Nephron progenitor cell (in vitro differentiated cells): ENCODE measurements around the gene ENPP5.
"Not testable (repeated sequence)": the region's sequence is repeated elsewhere in the genome, so short reads cannot be mapped to it uniquely, and the experiment has no call there.

Experiments
- DNase-seq: peaks from one replicate; pipeline ENCODE4 v3.0.0; 2021
- H3K27ac Mint-ChIP-seq: 2 replicates; pipeline ENCODE4 v1.8.0; 2021; ENCODE audit warnings: mild to moderate bottlenecking, moderate library complexity, mixed read lengths
- H3K27me3 Mint-ChIP-seq: 2 replicates; pipeline ENCODE4 v1.8.0; 2021; ENCODE audit warnings: mild to moderate bottlenecking, low read depth, mixed read lengths; ENCODE audit not compliant: poor library complexity
- H3K36me3 Mint-ChIP-seq: 2 replicates; pipeline ENCODE4 v1.8.0; 2021; ENCODE audit warnings: low read depth, mixed read lengths
- H3K4me1 Mint-ChIP-seq: 2 replicates; pipeline ENCODE4 v1.8.0; 2021; ENCODE audit warnings: mixed read lengths
- H3K4me3 Mint-ChIP-seq: 2 replicates; pipeline ENCODE4 v1.8.0; 2021; ENCODE audit warnings: mild to moderate bottlenecking, moderate library complexity, mixed read lengths
- H3K9me3 Mint-ChIP-seq: 2 replicates; pipeline ENCODE4 v1.8.0; 2021; ENCODE audit warnings: mild to moderate bottlenecking, moderate library complexity, mixed read lengths
- TF ChIP-seq, protein P1 (sequence below): fragments of 200-600 bp; sonication (generic); IDR thresholded peaks from 2 replicates; pipeline ENCODE4 v1.5.0; 2021; ENCODE audit warnings: antibody characterized with exemption

The ENPP5 gene

DNA sequence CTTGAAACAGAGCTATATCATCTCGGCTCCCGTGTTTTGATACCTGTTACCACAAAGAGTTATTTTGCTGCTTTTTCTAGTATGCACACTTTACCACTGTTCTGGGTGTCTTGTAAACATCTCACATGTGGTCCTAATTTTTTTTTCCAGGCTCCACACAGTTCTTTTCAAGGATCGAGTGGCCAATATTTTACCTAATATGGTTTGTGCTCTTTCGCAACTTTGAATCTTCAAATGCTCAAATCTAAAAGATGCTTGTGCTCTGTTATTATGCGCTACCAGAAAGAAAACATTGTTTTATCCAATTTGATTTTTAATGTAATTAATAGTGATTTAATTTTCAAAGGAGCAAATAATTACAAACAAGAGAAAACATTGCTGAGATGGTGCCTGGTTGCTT lies 10.7 kb downstream of the ENPP5 start:
- no peak overlapping the region for H3K27ac Mint-ChIP-seq
- peaks cover 14% of the 10 kb centered on the region for H3K9me3 Mint-ChIP-seq
- H3K4me3 Mint-ChIP-seq: no peak overlapping the region
- H3K27me3 Mint-ChIP-seq: peaks cover 3% of the 10 kb centered on the region
- DNase-seq: no peak
- peaks cover 25% of the 10 kb centered on the region for H3K36me3 Mint-ChIP-seq
- H3K4me1 Mint-ChIP-seq: no peaks in the 10 kb centered on the region
- TF ChIP-seq, protein P1, sequence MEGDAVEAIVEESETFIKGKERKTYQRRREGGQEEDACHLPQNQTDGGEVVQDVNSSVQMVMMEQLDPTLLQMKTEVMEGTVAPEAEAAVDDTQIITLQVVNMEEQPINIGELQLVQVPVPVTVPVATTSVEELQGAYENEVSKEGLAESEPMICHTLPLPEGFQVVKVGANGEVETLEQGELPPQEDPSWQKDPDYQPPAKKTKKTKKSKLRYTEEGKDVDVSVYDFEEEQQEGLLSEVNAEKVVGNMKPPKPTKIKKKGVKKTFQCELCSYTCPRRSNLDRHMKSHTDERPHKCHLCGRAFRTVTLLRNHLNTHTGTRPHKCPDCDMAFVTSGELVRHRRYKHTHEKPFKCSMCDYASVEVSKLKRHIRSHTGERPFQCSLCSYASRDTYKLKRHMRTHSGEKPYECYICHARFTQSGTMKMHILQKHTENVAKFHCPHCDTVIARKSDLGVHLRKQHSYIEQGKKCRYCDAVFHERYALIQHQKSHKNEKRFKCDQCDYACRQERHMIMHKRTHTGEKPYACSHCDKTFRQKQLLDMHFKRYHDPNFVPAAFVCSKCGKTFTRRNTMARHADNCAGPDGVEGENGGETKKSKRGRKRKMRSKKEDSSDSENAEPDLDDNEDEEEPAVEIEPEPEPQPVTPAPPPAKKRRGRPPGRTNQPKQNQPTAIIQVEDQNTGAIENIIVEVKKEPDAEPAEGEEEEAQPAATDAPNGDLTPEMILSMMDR: no peak

- DNase-seq: no peak
- Mint-ChIP-seq H3K4me1 (no peaks in the 10 kb centered on the region), H3K9me3 (peaks cover 10% of the 10 kb centered on the region), H3K4me3 (no peak overlapping the region), H3K27ac (no peak overlapping the region), H3K27me3 (peaks cover 3% of the 10 kb centered on the region), H3K36me3 (peaks cover 21% of the 10 kb centered on the region)
- TF ChIP-seq, protein P1: no peak
These were observed 11.6 kb downstream of the ENPP5 start for GRCh38 chr6:46159229-46159628.

- peaks cover 3% of the 10 kb centered on the region for H3K27me3 Mint-ChIP-seq
- H3K4me1 Mint-ChIP-seq: no peaks in the 10 kb centered on the region
- no peak for DNase-seq
- peaks cover 10% of the 10 kb centered on the region for H3K36me3 Mint-ChIP-seq
- TF ChIP-seq, protein P1: no peak
- H3K27ac Mint-ChIP-seq: no peak overlapping the region
- H3K4me3 Mint-ChIP-seq: no peak overlapping the region
- H3K9me3 Mint-ChIP-seq: peaks cover 10% of the 10 kb centered on the region
These were observed 14.1 kb downstream of the ENPP5 start for GRCh38 chr6:46156701-46157100.

GRCh38 chr6:46149066-46149465 lies 21.7 kb downstream of the ENPP5 start:
- not testable (repeated sequence) for H3K27ac Mint-ChIP-seq, H3K9me3 Mint-ChIP-seq

DNA sequence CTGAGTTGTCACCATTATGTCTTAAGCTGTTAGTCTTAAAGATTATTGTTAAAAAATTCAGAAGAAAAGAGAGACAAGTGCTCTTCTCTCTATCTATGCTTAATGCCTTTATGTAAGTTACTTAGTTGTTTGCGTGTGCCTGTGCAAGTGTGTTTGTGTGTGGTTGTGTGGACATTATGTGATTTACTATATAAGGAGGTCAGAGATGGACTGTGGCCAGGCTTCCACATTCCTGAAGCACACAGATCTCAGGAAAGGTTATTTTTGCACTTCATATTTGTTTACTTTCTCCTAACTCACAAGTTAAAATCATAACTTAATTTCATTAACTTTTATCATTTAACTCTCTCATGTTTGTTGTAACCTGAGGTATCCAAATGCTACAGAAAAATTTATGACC lies 26.5 kb downstream of the ENPP5 start:
- Mint-ChIP-seq H3K27me3 (no peaks in the 10 kb centered on the region), H3K4me1 (no peaks in the 10 kb centered on the region)
- TF ChIP-seq, protein P1: no peak

More at GRCh38 chr6:46149066-46149465, 21.7 kb downstream of the ENPP5 start:
- not testable (repeated sequence) for DNase-seq, H3K36me3 Mint-ChIP-seq, H3K4me1 Mint-ChIP-seq, H3K4me3 Mint-ChIP-seq, H3K27me3 Mint-ChIP-seq

GRCh38 chr6:46138281-46138680 lies 32.5 kb downstream of the ENPP5 start:
- H3K9me3 Mint-ChIP-seq: no peaks in the 10 kb centered on the region
- H3K4me3 Mint-ChIP-seq: no peak overlapping the region
- H3K27ac Mint-ChIP-seq: no peak overlapping the region
- TF ChIP-seq, protein P1: no peak
- no peak for DNase-seq
- H3K36me3 Mint-ChIP-seq: no peaks in the 10 kb centered on the region
- H3K4me1 Mint-ChIP-seq: no peaks in the 10 kb centered on the region
- H3K27me3 Mint-ChIP-seq: peaks cover 14% of the 10 kb centered on the region

More for the DNA sequence above, 26.5 kb downstream of the ENPP5 start:
- Mint-ChIP-seq H3K9me3 (no peaks in the 10 kb centered on the region), H3K4me3 (no peak overlapping the region), H3K27ac (no peak overlapping the region), H3K36me3 (no peaks in the 10 kb centered on the region)
- no peak for DNase-seq
